Loucy (cell line): ENCODE data around the gene GLYR1.

Source experiments
- CTCF ChIP-seq: fragments of 200-600 bp; sonication (generic); conservative IDR thresholded peaks from 2 replicates; pipeline ENCODE4 v1.5.1; 2014; ENCODE audit warnings: mild to moderate bottlenecking, antibody characterized with exemption, low read length
- EZH2phosphoT487 ChIP-seq: fragments of 200-600 bp; IDR thresholded peaks from 2 replicates; pipeline ENCODE4 v1.6.1; 2018; ENCODE audit warnings: antibody characterized with exemption, mild to moderate bottlenecking, moderate library complexity, borderline replicate concordance

DNA sequence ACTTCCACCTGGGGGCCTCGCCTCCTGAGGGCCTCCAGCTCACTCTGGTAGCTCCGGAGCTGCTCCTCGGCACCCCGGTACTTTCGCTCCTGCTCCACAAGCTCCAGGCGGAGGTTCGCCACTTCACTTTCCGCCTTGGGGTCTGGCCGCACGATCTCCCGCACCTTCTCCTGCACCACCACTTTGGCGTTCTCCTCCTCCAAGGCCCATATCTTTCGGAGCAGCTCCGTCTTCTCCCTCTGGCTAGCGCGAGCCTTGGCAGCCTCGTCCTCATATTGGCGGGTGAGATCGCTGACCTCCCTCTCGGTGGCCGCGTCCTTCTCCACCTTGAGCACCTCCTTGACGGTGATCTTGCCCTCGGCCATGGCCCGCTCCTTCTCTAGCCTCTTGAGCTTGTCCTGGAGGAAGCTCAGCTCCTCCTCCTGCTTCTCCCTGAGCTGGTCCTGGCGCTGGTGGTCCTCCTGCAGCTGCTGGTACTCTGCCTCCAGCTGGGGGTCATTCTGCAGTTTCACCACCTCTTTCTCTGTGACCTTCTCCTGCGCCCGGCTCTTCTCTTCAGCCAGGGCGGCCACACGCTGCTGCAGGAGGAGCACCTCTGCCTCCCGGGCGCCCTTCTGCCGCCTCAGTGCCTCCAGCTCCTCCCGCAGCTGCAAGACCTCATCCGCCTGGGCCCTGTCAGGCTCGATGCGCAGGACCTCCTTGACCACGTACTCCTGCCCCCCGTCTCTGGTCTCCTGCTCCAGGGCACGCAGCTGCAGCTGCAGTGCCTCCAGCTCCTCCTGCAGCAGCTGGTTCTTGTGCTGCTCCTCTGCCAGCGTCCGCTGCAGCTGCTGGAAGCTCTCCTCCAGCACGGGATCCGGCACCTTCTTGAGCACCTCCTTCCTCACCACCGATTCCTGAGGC is 38.1 kb upstream of the GLYR1 start:
- no peak for TF ChIP-seq CTCF
- TF ChIP-seq EZH2phosphoT487 = no peak
